IMR-90 (cell line): ENCODE results near the gene TRIAP1.

Experiments
- BHLHE40 ChIP-seq: fragments of 150-350 bp; IDR thresholded peaks from 2 replicates; pipeline ENCODE4 v1.6.1; 2016; ENCODE audit warnings: mild to moderate bottlenecking, low read depth, low read length
- MAZ ChIP-seq: IDR thresholded peaks from 2 replicates; pipeline ENCODE4 v1.6.1; 2012; ENCODE audit warnings: low read depth, mild to moderate bottlenecking, low read length, improper control_type of control experiment, moderate library complexity, borderline replicate concordance
- POLR2A ChIP-seq: IDR thresholded peaks from 2 replicates; pipeline ENCODE4 v1.6.1; 2012; ENCODE audit warnings: mild to moderate bottlenecking, low read depth, low read length
- SMC3 ChIP-seq: fragments of 150-350 bp; IDR thresholded peaks from 2 replicates; pipeline ENCODE4 v1.6.1; 2016; ENCODE audit warnings: low read depth, mild to moderate bottlenecking, antibody characterized with exemption, low read length, moderate library complexity
- TF ChIP-seq, protein P1 (sequence below): conservative IDR thresholded peaks from 2 replicates; pipeline ENCODE4 v1.5.1; 2012; ENCODE audit warnings: mild to moderate bottlenecking, low read depth, low read length, improper control_type of control experiment

DNA sequence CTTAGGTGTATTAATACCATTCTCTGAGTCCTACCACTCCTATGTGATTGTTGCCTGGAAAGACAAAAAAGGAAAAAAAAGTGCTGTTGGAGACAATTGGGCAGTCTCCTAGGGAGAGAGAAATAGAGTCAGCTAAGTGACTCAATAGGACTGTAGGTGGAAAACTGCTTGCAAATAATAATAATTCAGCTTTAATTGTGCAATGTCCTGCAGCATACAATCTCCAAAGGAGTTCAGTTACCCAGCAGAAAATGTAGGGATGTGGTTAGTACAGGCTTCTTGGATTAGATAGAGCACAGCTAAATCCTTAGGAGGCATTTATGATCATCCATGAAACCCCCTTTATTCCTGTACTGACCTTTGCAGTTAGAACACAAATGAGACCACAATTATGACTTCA is 26.3 kb upstream of the TRIAP1 start:
- TF ChIP-seq, protein P1, sequence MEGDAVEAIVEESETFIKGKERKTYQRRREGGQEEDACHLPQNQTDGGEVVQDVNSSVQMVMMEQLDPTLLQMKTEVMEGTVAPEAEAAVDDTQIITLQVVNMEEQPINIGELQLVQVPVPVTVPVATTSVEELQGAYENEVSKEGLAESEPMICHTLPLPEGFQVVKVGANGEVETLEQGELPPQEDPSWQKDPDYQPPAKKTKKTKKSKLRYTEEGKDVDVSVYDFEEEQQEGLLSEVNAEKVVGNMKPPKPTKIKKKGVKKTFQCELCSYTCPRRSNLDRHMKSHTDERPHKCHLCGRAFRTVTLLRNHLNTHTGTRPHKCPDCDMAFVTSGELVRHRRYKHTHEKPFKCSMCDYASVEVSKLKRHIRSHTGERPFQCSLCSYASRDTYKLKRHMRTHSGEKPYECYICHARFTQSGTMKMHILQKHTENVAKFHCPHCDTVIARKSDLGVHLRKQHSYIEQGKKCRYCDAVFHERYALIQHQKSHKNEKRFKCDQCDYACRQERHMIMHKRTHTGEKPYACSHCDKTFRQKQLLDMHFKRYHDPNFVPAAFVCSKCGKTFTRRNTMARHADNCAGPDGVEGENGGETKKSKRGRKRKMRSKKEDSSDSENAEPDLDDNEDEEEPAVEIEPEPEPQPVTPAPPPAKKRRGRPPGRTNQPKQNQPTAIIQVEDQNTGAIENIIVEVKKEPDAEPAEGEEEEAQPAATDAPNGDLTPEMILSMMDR = no peak
- TF ChIP-seq BHLHE40 = no peak
- no peak for TF ChIP-seq MAZ
- TF ChIP-seq POLR2A = no peak
- no peak for TF ChIP-seq SMC3
